ENCODE data around the gene CUL2.
"Not testable (repeated sequence)": the region's sequence is repeated elsewhere in the genome, so short reads cannot be mapped to it uniquely, and the experiment has no call there.

Gene CUL2

DNA sequence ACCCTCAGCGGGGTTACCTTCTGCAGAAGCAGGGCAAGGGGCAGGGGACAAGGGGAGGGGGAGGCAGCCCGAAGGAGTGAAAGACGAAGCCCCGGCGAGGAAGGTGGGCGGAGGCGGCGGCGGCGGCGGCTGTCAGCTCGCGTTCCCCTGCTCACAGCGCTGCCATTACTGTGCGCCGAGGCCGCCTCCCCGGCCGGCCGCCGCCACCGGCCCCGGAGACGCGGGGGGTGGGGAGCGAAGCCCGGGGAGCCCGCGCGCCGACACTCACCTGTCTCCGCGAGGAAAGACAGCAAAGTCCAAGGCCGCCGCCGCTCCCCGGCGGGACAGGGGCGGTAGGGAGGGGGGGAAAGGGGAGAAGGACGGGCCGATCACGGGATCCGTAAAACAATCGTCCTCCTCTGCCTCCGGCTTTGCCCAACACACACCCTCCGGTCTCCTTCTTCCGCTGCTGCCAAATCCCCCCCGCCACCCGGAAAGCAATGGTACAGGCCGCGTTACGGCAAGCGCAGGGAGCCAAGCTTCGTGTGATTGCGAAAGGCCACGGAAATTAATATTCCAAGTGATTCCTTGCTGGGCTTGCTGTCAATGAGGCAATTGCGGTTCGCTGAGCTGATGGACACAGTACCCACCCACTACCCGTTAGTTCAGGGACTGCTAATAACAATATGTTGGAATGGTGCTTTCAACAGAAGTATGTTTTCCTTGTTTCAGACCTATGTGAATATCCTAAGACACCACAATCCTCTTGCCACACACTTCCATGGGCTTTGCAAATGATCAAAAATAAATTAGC is at the start of gene CUL2:
Gene CUL2 (minus strand): TSS at position 180 of the 793 bp plus-strand sequence. CDS start 19,024 bp downstream, outside the sequence.
- DNase-seq, result peak; percentile 85

- DNase-seq, result no peak
These were observed 46.2 kb upstream of the CUL2 start for GRCh38 chr10:35136263-35136815.

DNA sequence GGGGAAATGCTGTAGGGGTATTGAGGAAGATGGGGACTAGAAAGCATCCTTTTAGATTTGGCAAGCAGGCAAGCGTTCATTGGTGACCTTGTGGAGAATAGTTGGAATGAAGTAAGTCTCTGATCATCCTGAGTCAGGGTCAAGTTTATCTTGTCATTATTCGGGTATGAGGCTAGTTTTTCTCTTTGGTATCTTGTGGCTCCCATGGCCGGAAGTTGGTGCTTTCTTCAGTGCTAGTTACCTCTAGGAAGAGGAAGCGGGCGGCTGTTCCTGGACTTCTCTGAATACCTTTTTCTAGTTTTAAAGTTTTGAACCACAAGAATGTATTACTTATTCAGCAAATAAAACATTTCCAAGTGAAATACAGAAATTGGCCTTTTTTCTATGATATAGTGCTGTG is 45.7 kb upstream of the CUL2 start:
- DNase-seq, result no peak

DNA sequence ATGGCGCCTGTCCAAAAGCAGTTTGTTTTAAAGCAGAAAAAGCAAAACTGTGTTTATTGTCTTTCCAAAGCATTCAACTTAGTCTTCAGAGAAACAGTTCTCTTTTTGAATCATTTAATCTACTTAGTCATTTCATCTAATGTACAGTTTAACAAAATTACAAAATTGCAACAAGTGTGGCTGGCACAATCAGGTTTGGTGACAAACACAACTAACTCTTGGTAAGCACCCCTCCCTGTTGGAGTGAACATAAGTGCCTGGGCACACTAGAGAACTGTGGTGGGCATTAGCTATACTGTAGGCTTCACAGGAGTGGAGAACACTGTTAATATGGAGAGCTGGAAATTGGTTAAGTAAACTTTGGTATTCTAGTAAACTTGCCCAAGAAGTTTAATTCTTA is 43.4 kb upstream of the CUL2 start:
- no peak for DNase-seq

DNA sequence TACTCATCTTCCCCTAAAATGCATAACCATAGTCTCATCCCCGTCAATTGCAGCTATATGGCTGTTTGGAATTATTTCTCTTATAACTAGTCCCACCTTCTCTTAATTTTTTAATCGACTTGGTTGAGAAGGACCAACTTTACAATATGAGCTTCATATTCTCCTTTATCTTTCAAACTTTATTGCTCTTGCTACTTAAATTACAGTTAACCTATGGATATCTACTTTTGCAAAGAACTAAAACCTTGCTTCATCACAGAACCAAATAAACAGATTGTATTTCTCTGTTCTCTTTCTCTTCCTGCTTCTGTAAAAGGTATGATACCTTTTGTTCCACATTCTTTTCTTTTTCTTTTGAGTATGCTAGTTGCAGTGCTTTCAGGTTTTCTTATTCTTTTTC is 42.6 kb upstream of the CUL2 start:
- DNase-seq, result no peak

DNA sequence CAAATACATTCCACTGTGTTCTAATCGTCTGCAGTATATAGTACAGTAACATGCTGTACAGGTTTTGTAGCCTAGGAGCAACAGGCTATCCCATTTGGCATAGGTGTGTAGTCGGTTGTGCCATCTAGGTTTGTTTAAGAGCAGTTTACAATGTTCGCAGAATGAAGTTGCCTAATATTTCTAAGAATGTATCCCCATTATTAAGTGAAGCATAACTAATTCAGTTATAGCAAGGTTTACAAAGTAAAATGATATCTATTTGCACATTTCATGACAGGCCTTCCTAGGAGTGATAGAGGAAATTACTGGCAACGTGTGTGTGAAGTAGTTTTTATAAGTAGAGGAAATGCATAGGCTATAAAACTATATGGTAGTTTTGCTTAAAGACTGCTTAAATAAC is 40.5 kb upstream of the CUL2 start:
- DNase-seq, result peak; percentile 6

- no peak for DNase-seq
These were observed 39.1 kb upstream of the CUL2 start for GRCh38 chr10:35129185-35129674.

DNA sequence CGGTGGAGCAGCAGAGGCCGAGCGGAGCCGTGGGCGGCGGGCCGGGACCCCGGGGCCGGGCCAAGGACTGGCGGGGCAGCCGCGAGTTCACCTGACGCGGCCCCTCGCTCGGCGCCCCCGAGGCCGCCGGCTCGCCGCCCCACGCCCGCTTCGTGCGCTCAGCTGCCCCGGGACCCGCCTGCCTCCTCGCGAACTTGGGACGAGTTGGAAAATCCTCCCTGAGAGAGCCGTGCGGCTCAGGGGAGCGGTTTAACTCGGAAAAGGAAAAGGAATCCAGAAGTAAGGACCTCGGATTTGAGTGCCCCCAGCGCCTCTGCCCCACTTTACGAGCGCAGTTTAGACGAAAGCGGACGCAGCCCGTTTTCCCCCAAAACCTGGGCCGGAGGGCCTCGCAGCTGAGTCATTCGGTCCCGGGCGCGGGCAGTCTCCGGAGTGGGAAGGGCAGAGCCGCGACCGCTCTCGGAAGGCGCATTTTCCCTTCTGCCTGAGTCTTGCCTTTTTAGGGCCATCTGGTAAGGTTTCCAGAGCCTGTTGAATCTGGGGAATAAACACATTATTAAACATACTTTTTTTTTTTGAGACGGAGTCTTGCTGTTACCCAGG is 37.2 kb upstream of the CUL2 start:
- peak; percentile 13 for DNase-seq

GRCh38 chr10:35126530-35127288 is 36.6 kb upstream of the CUL2 start, which contains the start of gene CREM:
Gene CREM, plus strand, starts transcription at chr10:35126846. Its CDS starts 10,990 bp downstream, at chr10:35137836.
- DNase-seq, result peak; percentile 87

GRCh38 chr10:35126062-35126529 is 36.0 kb upstream of the CUL2 start:
- DNase-seq, result no peak

GRCh38 chr10:35124540-35124939 is 34.4 kb upstream of the CUL2 start:
- DNase-seq, result no peak

- DNase-seq, result no peak
These were observed 29.2 kb upstream of the CUL2 start for GRCh38 chr10:35119378-35119777.

GRCh38 chr10:35112571-35112970 is 22.4 kb upstream of the CUL2 start:
- no peak for DNase-seq

DNA sequence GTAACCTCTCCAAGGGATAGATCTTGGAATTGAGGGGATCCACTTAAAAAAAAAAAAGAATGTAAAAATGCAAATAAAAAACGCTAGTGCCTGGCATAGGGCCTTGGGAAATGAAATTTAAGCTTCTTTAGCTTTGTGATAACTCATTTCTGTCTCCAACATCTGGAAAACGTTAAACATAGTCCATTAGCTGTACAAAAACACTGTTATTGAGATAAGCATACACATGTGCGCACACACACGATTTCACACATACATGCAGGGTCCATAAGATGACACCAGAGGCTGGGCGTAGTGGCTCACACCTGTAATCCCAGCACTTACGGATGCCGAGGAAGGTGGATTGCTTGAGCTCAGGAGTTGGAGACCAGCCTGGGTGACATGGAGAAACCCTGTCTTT is 13.7 kb upstream of the CUL2 start:
- no peak for DNase-seq

DNA sequence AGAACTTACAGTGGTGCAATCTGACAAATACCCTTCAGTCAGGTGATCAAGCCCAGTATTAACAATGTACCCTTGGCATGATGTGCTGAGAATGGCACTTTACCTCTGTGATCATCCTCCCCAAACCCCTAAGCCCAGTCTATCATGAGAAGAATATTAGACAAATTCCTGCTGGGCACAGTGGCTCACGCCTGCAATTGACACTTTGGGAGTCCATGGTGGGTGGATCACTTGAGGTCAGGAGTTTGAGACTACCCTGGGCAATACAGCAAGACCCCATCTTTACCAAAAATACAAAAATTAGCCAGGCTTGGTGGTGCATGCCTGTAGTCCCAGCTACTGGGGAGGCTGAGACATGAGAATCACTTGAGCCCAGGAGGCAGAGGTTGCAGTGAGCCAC is 7.4 kb upstream of the CUL2 start:
- DNase-seq, result no peak

DNA sequence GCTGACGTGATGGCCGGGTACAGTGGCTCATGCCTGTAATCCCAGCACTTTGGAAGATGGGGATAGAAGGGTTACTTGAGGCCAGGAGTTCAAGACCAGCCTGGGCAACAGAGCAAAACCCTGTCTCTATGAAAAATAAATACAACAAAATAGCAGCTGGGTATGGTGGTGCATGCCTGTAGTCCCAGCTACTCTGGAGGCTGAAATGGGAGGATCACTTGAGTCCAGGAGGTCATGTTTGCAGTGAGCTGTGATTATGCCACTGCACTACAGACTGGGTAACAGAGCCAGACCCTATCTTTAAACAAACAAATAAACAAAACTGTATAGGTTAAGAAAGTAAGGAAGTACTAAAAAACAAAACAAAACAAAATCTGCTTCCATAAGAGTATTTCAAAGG is 6.2 kb upstream of the CUL2 start:
- peak; percentile 29 for DNase-seq

DNA sequence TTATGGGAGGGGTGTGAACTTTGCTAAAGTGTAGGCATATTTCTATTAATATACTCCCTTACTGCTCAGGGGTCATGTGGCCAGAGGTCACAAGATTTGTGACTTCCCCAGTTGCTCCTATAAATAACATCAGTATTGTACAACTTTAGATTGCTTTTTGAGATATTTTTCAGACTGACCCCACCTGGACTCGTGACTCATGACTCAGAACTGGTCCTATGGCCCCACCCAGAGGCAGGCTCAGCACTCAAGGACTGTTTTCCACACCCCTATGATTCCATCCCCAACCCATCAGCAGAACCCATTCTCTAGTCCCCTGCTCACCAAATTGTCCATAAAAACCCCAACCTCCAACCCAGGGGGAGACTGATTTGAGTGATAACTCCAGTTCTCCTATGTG is 2.7 kb upstream of the CUL2 start:
- no peak for DNase-seq

- no peak for DNase-seq
These were observed 2.1 kb upstream of the CUL2 start for GRCh38 chr10:35091994-35092790.

DNA sequence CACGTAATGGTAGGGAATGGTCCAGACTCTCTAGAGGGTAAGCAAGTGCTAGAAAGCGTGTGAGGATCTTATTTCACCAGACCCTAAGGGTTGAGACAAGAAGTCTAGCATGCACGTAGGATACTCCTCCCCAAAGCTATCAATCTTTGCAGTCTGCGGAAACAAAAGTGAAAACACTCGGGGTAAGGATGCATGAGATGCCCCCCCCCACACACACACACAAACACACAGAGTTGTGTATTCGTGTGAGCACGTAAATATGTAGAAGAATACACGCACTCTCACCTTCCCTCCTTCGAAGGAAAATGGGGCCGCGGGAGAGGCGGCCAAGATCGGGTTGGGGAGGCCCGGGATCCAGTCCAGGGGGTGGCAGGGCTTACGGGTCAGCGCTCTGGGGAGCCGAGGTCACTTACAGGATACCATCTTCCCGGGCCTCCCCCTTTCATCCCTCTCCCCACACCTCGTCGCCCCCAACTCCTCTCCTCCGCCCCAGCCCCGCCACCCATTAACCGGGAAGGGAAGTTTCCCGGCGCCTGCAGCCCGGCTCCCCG is 455 bp downstream of the CUL2 start:
- DNase-seq, result peak; percentile 23

DNA sequence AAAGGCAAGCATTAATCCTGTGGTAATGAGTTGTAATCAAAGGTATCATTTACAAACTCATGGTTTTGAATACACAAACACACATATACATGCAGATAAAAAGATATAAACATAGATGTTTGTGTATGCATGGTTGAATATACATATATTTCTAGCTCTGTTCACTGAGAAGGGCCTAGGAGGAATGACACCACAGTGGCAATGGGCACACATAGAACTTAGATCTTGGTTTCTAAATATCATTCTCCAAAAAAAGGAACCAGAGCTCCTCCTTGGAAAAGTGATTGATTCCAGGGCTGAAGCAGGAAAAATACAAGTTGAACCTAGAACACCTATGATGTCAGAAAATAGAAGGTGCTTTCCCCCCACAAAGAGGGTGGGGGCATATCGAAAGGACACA is 6.9 kb downstream of the CUL2 start:
- DNase-seq, result no peak

DNA sequence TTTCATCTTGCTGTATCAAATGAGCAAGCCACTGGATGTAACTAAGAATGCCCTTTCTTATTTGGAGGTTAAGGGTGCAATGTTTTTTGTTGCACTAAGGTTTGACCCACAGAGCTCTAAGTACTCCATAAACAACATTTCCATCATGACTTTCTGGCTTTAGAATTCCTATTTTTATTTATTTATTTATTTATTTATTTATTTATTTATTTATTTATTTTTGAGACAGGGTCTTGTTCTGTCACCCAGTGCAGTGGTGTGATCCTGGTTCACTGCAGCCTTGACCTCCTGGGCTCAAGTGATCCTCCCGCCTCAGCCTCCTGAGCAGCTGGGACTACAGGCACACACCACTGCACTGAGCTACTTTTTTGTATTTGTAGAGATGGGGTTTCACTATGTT is 9.9 kb downstream of the CUL2 start:
- not testable (repeated sequence) for DNase-seq

- no peak for DNase-seq
These were observed 10.4 kb downstream of the CUL2 start for GRCh38 chr10:35079763-35080162.
